K562 (cell line): ENCODE measurements around the gene ENTREP3. TPM values are rescaled to one million over a fixed set of nuclear protein-coding genes. Genes with fewer than 3 reads are reported as not detected.

ENCODE experiments used
- ATF1 ChIP-seq, 2 experiments: fragments of 450-650 bp in 1 of 2; IDR thresholded peaks; 2 replicates each; pipeline ENCODE4 v1.6.1; 2016; ENCODE audit warnings: missing compliant biosample characterization in 1 of 2, missing genetic modification characterization in 1 of 2
- CAMTA2 ChIP-seq: fragments of 250-450 bp; sonication (Bioruptor Pico); conservative IDR thresholded peaks from 2 replicates; pipeline ENCODE4 v1.5.1; 2022
- CC2D1A ChIP-seq: fragments of 450-650 bp; IDR thresholded peaks from 2 replicates; pipeline ENCODE4 v1.6.1; 2017; ENCODE audit warnings: mild to moderate bottlenecking
- CCNT2 ChIP-seq: IDR thresholded peaks from 2 replicates; pipeline ENCODE4 v1.6.1; 2011; ENCODE audit warnings: borderline replicate concordance, low read depth, mild to moderate bottlenecking, moderate library complexity, mixed read lengths, low read length; ENCODE audit not compliant: insufficient read length; ENCODE audit errors: extremely low read depth
- CREBBP ChIP-seq: IDR thresholded peaks from one replicate; pipeline ENCODE4 v1.6.1; 2012; ENCODE audit warnings: low read depth, mild to moderate bottlenecking, control low read depth, inconsistent platforms, low read length
- LCOR ChIP-seq: sonication (generic); formaldehyde crosslinking; IDR thresholded peaks from 2 replicates; pipeline ENCODE4 v1.8.0; 2022; ENCODE audit warnings: mild to moderate bottlenecking, missing genetic modification reagents
- MAX ChIP-seq: sonication (generic); formaldehyde crosslinking; IDR thresholded peaks from 2 replicates; pipeline ENCODE4 v1.9.0; 2022; ENCODE audit warnings: mild to moderate bottlenecking, missing genetic modification reagents
- POLR2AphosphoS5 ChIP-seq: IDR thresholded peaks from 2 replicates; pipeline ENCODE4 v1.6.1; 2011; ENCODE audit warnings: mild to moderate bottlenecking, low read depth, low read length, moderate library complexity; ENCODE audit not compliant: control insufficient read depth, insufficient read depth
- PREB ChIP-seq: sonication (generic); formaldehyde crosslinking; IDR thresholded peaks from 2 replicates; pipeline ENCODE4 v1.8.1; 2023; ENCODE audit warnings: mild to moderate bottlenecking, missing genetic modification reagents
- SP1 ChIP-seq: sonication (generic); formaldehyde crosslinking; IDR thresholded peaks from 2 replicates; pipeline ENCODE4 v1.8.1; 2022; ENCODE audit warnings: mild to moderate bottlenecking, missing genetic modification reagents
- SRSF3 ChIP-seq: fragments of 200-400 bp; formaldehyde crosslinking; IDR thresholded peaks from 2 replicates; pipeline ENCODE4 v1.6.1; 2016; ENCODE audit warnings: mild to moderate bottlenecking, low read length, moderate library complexity; ENCODE audit not compliant: insufficient read depth
- TARDBP ChIP-seq: fragments of 450-650 bp; IDR thresholded peaks from 2 replicates; pipeline ENCODE4 v1.6.1; 2016
- TEAD1 ChIP-seq, 2 experiments: fragments of 450-650 bp in 1 of 2; sonication (generic) in 1 of 2; formaldehyde crosslinking; IDR thresholded peaks; 2 replicates each; pipeline versions ENCODE4 v1.4.0 to v1.8.0; 2020 to 2022; ENCODE audit warnings: mild to moderate bottlenecking in 2 of 2, missing genetic modification reagents in 1 of 2
- TGIF2 ChIP-seq: sonication (generic); formaldehyde crosslinking; IDR thresholded peaks from 2 replicates; pipeline ENCODE4 v1.8.1; 2022; ENCODE audit warnings: mild to moderate bottlenecking, missing genetic modification reagents, moderate library complexity
- THRA ChIP-seq: fragments of 450-650 bp; IDR thresholded peaks from 2 replicates; pipeline ENCODE4 v1.6.1; 2017; ENCODE audit warnings: mild to moderate bottlenecking, moderate library complexity
- XRCC5 ChIP-seq: fragments of 200-400 bp; formaldehyde crosslinking; IDR thresholded peaks from 2 replicates; pipeline ENCODE4 v1.6.1; 2017; ENCODE audit warnings: low read depth, mild to moderate bottlenecking, low read length
- ZBTB7A ChIP-seq: IDR thresholded peaks from 2 replicates; pipeline ENCODE4 v1.6.1; 2011; ENCODE audit warnings: low read depth, mild to moderate bottlenecking, low read length, moderate library complexity, borderline replicate concordance; ENCODE audit not compliant: control insufficient read depth
- ZNF146 ChIP-seq: IDR thresholded peaks from one replicate; pipeline ENCODE4 v1.6.1; 2018; ENCODE audit warnings: missing compliant biosample characterization; ENCODE audit not compliant: unreplicated experiment
- polyA plus RNA-seq, 8 experiments: library from polyadenylated mRNA; depleted of rRNA in 4 of 8; stranded (reverse) in 5 of 8; unstranded in 3 of 8; fragments of >200 nt; fragmentation: Nextera tagmentation in 2 of 8; fragmentation: Illumina TruSeq in 1 of 8; extraction: Ambion mirVana in 2 of 8; extraction: Trizol in 1 of 8; gene quantifications; 2 replicates each; pipeline versions ENCODE4 v1.2.1 to v1.2.3, GENCODE V29; 2011 to 2014; ENCODE audit warnings: inconsistent platforms in 1 of 8, missing spikeins in 1 of 8
- total RNA-seq, 7 experiments: library from RNA; depleted of rRNA in 6 of 7; stranded (reverse); fragments of >200 nt in 6 of 7; fragmentation: Illumina TruSeq in 2 of 7; extraction: Trizol in 2 of 7; gene quantifications; 2 replicates each; pipeline versions ENCODE4 v1.2.1 to v1.2.3, GENCODE V29; 2011 to 2021; ENCODE audit warnings: low replicate concordance in 1 of 7
- TF ChIP-seq, protein P1 (sequence below): IDR thresholded peaks from 2 replicates; pipeline ENCODE4 v1.6.1; 2014; ENCODE audit warnings: antibody characterized with exemption
- TF ChIP-seq, protein P2 (sequence below): fragments of 450-650 bp; IDR thresholded peaks from 2 replicates; pipeline ENCODE4 v1.7.1; 2018; ENCODE audit warnings: mild to moderate bottlenecking, low read depth; ENCODE audit not compliant: partially characterized antibody

Gene ENTREP3
- total and polyA plus RNA-seq, 9 of the 15 experiments (the other 6 are each of a cell fraction or from before 2014, with no cell fraction given) = 1.9 to 41.8 (median 5.9) TPM

GRCh38 chr1:155277070-155277901 lies 22.0 kb upstream of the ENTREP3 start, which contains the start of gene HCN3 (continued):
- TF ChIP-seq, protein P1, sequence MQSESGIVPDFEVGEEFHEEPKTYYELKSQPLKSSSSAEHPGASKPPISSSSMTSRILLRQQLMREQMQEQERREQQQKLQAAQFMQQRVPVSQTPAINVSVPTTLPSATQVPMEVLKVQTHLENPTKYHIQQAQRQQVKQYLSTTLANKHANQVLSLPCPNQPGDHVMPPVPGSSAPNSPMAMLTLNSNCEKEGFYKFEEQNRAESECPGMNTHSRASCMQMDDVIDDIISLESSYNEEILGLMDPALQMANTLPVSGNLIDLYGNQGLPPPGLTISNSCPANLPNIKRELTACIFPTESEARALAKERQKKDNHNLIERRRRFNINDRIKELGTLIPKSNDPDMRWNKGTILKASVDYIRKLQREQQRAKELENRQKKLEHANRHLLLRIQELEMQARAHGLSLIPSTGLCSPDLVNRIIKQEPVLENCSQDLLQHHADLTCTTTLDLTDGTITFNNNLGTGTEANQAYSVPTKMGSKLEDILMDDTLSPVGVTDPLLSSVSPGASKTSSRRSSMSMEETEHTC = no peak
- 0 out of 2 replicates have a peak, but pooled peaks have one; percentile 22 for TF ChIP-seq PREB
- no peak for TF ChIP-seq CAMTA2 (CRISPR knock-in tag)
- TF ChIP-seq CREBBP = no peak
- peak; percentile 32; the same call in 1 of the 2 replicates for TF ChIP-seq POLR2AphosphoS5
- TF ChIP-seq TARDBP = 0 out of 2 replicates have a peak, but pooled peaks have one; percentile 35
- TF ChIP-seq SP1 (CRISPR knock-in tag) = peak; percentile 72
- no peak for TF ChIP-seq SRSF3
- TF ChIP-seq, protein P2, sequence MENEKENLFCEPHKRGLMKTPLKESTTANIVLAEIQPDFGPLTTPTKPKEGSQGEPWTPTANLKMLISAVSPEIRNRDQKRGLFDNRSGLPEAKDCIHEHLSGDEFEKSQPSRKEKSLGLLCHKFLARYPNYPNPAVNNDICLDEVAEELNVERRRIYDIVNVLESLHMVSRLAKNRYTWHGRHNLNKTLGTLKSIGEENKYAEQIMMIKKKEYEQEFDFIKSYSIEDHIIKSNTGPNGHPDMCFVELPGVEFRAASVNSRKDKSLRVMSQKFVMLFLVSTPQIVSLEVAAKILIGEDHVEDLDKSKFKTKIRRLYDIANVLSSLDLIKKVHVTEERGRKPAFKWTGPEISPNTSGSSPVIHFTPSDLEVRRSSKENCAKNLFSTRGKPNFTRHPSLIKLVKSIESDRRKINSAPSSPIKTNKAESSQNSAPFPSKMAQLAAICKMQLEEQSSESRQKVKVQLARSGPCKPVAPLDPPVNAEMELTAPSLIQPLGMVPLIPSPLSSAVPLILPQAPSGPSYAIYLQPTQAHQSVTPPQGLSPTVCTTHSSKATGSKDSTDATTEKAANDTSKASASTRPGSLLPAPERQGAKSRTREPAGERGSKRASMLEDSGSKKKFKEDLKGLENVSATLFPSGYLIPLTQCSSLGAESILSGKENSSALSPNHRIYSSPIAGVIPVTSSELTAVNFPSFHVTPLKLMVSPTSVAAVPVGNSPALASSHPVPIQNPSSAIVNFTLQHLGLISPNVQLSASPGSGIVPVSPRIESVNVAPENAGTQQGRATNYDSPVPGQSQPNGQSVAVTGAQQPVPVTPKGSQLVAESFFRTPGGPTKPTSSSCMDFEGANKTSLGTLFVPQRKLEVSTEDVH = peak; percentile 100
- TF ChIP-seq ATF1 (CRISPR knock-in tag; IDR thresholded peaks at IDR 0.05) = no peak
- TF ChIP-seq ATF1 (tag; IDR thresholded peaks at IDR 0.05) = peak; percentile 54
- TF ChIP-seq MAX = peak; percentile 58
- TF ChIP-seq ZNF146 = no peak
- peak; percentile 73; the same call in 1 of the 2 replicates for TF ChIP-seq XRCC5
- TF ChIP-seq TEAD1 (CRISPR knock-in tag; IDR thresholded peaks at IDR 0.05) = peak; percentile 20 to 41; a peak in 1 of 4 replicates
- TF ChIP-seq TGIF2 = 0 out of 2 replicates have a peak, but pooled peaks have one; percentile 13
- TF ChIP-seq LCOR = peak; percentile 72; the same call in 1 of the 2 replicates
- no peak for TF ChIP-seq CC2D1A
- TF ChIP-seq CCNT2 = peak; percentile 81
- peak; percentile 95; the same call in 1 of the 2 replicates for TF ChIP-seq ZBTB7A
- TF ChIP-seq THRA = no peak
